ENCODE results near the gene LILRB5. TPM values are rescaled to one million over a fixed set of nuclear protein-coding genes. Genes with fewer than 3 reads are reported as not detected.

The LILRB5 gene
- total and polyA plus RNA-seq, 9 of the 15 experiments (the other 6 are each of a cell fraction or from before 2014, with no cell fraction given): not detected

GRCh38 chr19:54201172-54201701 is 55.8 kb downstream of the LILRB5 start (continued):
- TF ChIP-seq, protein P1, sequence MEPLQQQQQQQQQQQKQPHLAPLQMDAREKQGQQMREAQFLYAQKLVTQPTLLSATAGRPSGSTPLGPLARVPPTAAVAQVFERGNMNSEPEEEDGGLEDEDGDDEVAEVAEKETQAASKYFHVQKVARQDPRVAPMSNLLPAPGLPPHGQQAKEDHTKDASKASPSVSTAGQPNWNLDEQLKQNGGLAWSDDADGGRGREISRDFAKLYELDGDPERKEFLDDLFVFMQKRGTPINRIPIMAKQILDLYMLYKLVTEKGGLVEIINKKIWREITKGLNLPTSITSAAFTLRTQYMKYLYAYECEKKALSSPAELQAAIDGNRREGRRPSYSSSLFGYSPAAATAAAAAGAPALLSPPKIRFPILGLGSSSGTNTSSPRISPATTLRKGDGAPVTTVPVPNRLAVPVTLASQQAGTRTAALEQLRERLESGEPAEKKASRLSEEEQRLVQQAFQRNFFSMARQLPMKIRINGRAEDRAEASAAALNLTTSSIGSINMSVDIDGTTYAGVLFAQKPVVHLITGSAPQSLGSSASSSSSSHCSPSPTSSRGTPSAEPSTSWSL (CRISPR knock-in tag; IDR thresholded peaks at IDR 0.05; ENCODE audit: borderline replicate concordance): no peak
- TF ChIP-seq ETV6 (IDR thresholded peaks at IDR 0.05; ENCODE audit: borderline replicate concordance in 1 of 2, low read depth in 2 of 2, low read length in 1 of 2) (0 out of 4 replicates have a peak, but pooled peaks of 1 of the 2 experiments have one; percentile 23), ETV6 (CRISPR knock-in tag; IDR thresholded peaks at IDR 0.05; ENCODE audit: borderline replicate concordance) (peak; percentile 67; the same call in 1 of the 2 replicates), NCOA6 (IDR thresholded peaks at IDR 0.05) (no peak), ZNF311 (CRISPR knock-in tag; IDR thresholded peaks at IDR 0.05) (no peak), NCOA2 (IDR thresholded peaks at IDR 0.05; ENCODE audit: partially characterized antibody in 2 of 2) (no peak), MNT (conservative IDR thresholded peaks at IDR 0.05) (peak in 1 of 2 experiments; percentile 78; a peak in 2 of 4 replicates), TEAD2 (tag; IDR thresholded peaks at IDR 0.05) (no peak), CTBP1 (IDR thresholded peaks at IDR 0.05; ENCODE audit: borderline replicate concordance) (no peak), ZNF507 (tag; conservative IDR thresholded peaks at IDR 0.05) (no peak), SMAD3 (CRISPR knock-in tag; conservative IDR thresholded peaks at IDR 0.05) (no peak), BCL6 (CRISPR knock-in tag; IDR thresholded peaks at IDR 0.05) (no peak), ZNF586 (CRISPR knock-in tag; conservative IDR thresholded peaks at IDR 0.05) (no peak), ZNF197 (CRISPR knock-in tag; IDR thresholded peaks at IDR 0.05; ENCODE audit: low read depth) (no peak), ZFPM2 (CRISPR knock-in tag; IDR thresholded peaks at IDR 0.05) (0 out of 2 replicates have a peak, but pooled peaks have one; percentile 2), NFATC3 (IDR thresholded peaks at IDR 0.05) (no peak), ZNF696 (CRISPR knock-in tag; conservative IDR thresholded peaks at IDR 0.05) (no peak), ZNF133 (CRISPR knock-in tag; IDR thresholded peaks at IDR 0.05) (no peak), ZNF217 (CRISPR knock-in tag; IDR thresholded peaks at IDR 0.05) (no peak), ZC3H4 (CRISPR knock-in tag; IDR thresholded peaks at IDR 0.05; ENCODE audit: borderline replicate concordance) (no peak; the same call in none of the 2 replicates), ETV1 (tag; conservative IDR thresholded peaks at IDR 0.05; ENCODE audit: low read depth) (no peak), KAT2B (IDR thresholded peaks at IDR 0.05; ENCODE audit: low read depth, low read length) (no peak), BRCA1 (IDR thresholded peaks at IDR 0.05) (no peak), BRCA1 (CRISPR knock-in tag; IDR thresholded peaks at IDR 0.05) (0 out of 2 replicates have a peak, but pooled peaks have one; percentile 74)
- TF ChIP-seq, protein P2, sequence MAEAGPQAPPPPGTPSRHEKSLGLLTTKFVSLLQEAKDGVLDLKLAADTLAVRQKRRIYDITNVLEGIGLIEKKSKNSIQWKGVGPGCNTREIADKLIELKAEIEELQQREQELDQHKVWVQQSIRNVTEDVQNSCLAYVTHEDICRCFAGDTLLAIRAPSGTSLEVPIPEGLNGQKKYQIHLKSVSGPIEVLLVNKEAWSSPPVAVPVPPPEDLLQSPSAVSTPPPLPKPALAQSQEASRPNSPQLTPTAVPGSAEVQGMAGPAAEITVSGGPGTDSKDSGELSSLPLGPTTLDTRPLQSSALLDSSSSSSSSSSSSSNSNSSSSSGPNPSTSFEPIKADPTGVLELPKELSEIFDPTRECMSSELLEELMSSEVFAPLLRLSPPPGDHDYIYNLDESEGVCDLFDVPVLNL (CRISPR knock-in tag; IDR thresholded peaks at IDR 0.05; ENCODE audit: low read depth): no peak
- TF ChIP-seq, protein P3, sequence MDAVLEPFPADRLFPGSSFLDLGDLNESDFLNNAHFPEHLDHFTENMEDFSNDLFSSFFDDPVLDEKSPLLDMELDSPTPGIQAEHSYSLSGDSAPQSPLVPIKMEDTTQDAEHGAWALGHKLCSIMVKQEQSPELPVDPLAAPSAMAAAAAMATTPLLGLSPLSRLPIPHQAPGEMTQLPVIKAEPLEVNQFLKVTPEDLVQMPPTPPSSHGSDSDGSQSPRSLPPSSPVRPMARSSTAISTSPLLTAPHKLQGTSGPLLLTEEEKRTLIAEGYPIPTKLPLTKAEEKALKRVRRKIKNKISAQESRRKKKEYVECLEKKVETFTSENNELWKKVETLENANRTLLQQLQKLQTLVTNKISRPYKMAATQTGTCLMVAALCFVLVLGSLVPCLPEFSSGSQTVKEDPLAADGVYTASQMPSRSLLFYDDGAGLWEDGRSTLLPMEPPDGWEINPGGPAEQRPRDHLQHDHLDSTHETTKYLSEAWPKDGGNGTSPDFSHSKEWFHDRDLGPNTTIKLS (IDR thresholded peaks at IDR 0.05; ENCODE audit: borderline replicate concordance, low read depth): no peak
